HG03159 (cell line): ENCODE results near the gene CD82.
"Not testable (repeated sequence)": the region's sequence is repeated elsewhere in the genome, so short reads cannot be mapped to it uniquely, and the experiment has no call there.

Source experiments
- ATAC-seq: cut with Tn5 transposase; IDR thresholded peaks from one replicate; pipeline ENCODE4 v1.9.1; 2021; ENCODE audit warnings: mild to moderate bottlenecking, moderate library complexity; ENCODE audit not compliant: unreplicated experiment

The CD82 gene

DNA sequence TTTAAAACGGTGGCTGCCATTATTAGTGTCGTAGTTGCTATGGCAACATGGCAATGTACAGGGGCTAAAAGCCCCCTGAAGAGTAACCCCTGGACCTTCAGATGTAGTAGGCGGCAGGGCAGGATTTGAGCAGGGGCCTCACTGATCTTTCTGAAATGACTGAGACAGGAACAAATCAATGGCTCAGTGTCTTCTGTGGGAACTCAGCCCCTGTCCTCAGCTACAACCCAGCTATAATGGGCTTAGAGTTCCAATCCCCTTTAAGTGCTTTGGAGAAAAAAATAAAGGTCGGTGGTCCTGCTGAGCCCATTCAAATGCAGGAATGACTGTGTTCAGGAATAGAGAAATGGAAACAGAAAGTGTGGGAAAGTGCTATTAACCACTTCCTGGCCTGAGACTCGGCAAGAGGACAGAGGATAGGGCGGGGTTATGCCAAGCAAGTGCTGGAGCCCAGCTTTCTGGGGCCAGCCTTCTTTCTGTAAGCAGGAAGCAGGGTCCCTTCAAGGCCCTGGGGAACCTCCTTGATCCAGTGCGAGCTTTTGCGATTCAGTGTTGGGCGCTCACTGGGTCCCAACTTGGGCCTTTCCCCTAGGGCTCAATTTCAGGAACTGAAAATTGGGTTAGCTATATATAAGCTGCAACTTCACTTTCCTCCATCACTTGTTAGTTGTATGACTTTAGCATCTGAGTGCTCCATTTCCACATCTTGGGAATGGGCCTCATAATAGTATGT lies 6.1 kb upstream of the CD82 start:
- peak; percentile 58 for ATAC-seq

DNA sequence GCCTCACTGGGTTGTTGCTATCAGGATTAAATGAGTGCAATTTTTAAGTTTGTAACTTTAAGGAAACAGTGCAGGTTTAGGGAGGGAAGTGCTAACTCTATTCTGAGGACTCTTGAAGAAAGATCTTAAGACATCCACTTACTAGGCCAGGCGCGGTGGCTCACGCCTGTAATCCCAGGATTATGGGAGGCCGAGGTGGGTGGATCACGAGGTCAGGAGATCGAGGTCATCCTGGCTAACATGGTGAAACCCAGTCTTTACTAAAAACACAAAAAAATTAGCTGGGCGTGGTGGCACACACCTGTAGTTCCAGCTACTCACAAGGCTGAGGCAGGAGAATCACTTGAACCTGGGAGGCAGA lies 5.5 kb upstream of the CD82 start:
- not testable (repeated sequence) for ATAC-seq

GRCh38 chr11:44561275-44561805 lies 4.1 kb upstream of the CD82 start:
- ATAC-seq: no peak

DNA sequence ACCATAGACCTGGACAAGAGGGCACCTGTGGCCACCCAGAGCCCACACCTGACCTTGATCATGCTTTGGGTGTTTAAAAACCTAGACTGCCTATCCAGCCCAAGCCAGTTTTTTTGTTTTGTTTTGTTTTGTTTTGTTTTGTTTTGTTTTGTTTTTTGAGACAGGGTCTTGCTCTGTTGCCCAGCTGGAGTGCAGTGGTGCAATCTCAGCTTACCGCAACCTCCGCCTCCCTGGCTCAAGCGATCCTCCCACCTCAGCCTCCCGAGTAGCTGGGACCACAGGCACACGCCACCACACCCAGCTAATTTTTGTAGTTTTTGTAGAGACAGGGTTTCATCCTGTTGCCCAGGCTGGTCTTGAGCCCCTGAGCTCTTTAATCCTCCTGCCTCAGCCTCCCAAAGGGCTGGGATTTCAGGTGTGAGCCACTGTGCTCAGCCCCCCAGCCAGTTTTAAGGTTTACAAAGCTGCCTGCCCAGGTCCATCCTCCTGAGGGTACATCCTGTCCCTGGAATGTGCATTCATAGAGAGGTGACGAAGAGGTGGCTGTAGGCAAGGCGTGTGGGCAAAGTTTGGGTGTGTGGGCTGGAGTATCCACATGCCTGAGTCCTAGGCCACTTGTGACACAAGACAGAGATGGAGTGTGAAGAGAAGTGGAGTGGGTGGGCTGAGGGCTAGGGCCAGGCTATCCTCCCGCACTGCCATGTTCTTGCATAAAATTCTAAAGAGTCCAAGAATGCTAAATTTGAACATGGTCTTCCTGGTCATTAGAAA lies 3.3 kb upstream of the CD82 start:
- no peak for ATAC-seq

DNA sequence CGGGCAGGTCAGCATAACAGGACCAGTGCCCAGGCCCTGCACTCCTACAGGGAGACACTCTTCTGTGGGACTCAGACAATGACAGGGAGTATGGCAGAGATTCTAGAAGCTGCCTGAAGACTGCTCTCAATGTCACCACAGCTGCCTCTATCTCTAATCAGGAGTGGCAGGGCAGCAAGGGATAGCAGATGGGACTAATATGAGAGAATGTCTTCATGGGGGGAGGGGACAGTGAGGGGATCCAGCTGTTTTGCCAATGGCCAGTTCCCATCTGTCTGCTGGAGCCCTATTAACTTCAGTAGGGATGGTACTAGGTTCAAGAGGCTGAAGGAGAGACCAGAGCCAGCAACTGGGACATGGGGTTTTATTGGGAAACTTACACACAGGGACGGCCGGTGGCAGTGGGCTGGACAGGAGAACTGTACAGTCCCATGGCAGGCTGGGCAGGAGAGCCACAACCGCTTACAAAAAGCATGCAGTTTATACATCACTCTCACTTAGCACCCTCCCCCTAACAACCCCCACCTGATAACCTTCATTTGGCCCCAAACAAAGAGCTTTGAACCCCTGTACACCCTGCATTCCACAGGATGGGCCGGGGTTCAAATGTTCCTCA lies 2.5 kb upstream of the CD82 start:
- ATAC-seq: no peak

GRCh38 chr11:44563711-44564110 lies 1.8 kb upstream of the CD82 start:
- no peak for ATAC-seq

DNA sequence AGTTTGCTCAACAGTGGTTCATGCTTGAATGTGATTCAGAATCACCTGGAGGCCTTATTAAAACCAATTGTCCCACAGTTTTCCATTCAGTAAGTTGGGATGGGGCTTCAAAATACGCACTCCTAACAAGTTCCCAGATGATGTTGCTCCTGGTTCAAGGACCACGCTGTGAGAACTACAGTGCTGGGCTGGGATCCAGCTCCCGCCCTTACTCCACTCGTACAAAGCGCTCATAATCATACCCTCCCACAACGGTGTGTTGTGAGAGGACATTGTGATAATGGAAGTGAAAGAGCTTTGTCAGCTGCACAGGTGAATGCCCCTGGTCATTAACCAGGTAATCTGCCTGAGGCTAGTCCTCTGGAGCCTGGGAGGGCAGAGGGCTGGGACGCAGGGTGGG lies 1.3 kb upstream of the CD82 start:
- ATAC-seq: no peak

DNA sequence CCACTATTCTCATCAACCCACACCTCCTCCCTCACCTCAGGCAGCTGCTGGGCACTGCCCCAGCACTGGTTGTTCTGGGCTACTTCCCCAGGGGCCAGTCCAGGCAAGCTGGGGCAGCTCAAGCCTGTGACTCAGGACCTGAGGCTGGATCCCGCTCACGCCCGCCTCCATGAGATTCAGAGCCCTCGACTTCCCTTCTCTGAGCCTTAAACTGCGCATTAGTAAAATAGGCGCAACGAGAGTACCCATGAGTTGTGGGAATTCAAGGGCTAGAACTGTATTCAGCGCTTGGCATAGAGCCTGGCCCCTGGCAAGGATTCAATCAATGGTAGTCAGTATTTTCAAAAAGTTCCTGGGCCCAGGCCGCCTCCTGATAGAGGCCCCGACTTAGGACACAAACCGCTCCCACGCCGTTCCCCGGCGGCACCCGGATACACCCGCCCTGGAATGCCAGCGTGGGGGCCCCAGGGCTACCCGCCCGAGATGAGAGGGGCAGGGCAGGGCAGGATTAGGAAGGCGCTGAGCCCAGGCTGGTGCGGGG lies 723 bp upstream of the CD82 start:
- peak; percentile 0 for ATAC-seq

DNA sequence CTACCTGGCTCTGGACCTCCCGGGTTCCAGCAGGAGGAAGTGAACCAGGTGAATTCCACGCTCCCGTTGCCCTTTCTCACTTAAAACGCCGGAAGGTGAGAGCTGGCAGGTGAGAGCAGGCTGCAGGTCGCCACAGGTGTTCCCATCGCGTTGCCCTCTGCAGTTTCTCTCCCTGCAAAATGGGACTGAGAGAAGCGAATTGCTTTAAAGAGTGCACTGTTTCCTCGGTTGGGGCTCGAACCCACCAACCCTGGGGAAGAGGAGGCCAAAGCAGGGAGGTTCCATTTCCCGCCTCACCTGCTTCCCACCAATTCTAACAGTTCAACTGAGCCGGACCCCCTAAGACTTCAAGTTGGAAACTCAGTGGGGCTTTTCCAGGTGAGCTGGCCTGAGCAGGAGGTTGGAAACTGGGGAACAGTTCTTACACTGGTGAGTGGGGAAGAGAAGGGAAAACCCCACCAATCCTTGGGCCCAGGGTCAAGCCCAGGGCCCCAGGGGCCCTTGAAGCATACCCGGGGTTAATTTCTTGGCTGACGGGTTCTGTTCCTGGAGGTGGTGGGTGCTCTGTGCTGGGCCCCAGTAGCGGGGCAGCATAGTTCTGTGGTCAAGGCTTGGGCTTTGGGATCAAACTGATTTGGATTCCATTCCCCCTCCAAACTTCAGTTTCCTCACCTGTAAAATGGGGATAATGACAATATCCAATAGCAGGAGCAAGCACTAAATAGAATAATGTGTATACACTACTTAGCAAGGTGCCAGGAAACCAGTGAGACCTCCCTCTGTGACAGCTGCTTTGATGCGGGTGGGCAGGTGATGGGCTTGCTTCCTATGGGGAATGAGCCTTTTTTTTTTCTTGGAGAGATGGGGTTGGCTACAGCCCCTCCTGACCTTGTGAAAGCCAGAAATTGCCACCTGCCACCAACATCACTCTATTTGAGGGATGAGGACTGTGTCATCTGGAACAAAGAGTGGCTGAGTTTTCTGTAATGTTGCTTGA lies 788 bp downstream of the CD82 start:
- no peak for ATAC-seq

DNA sequence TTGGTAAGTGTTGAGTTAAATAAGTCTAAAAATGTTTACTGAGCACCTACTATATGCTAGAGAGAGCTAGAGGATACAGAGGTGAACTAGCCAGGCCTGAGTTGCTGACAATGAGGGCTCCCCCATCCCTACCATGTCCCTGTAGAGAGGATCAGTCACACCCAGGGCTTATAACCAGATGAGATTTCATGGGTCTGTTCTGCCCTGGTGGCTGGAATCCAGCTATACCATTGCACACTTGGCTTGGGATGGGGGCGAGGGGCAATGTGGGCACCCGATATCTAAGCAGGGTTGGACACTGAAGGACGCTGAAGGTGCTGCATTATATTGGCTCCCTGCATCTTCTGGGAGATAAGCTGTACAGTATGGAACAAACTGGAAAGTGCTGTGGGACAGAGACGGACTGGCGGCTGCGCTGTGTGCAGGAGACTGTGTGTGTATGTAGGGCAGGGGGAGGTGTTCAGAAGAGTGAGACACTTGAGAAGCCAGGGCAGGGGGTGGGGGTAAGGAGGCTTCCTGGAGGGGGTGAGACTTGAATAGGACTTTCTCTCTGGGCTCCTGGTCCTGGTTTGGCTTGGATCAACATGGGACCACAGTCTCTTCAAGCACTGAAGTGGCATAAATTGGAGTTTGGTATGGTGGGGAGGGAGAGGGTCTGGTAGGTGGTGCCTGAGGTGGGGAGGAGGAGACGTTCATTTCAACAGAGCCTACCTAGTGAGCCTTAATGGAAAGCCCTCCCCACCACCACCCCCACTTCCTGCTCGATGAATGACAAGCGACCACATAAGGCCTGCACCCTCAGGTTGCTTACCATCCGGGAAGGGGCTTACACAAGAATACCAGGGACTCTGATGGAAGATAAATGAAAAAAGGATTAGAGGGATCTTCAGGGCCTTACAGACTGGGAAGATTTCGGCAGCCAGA lies 1.8 kb downstream of the CD82 start:
- ATAC-seq: no peak

- ATAC-seq: no peak
Observed at GRCh38 chr11:44567876-44568256, 2.4 kb downstream of the CD82 start.

DNA sequence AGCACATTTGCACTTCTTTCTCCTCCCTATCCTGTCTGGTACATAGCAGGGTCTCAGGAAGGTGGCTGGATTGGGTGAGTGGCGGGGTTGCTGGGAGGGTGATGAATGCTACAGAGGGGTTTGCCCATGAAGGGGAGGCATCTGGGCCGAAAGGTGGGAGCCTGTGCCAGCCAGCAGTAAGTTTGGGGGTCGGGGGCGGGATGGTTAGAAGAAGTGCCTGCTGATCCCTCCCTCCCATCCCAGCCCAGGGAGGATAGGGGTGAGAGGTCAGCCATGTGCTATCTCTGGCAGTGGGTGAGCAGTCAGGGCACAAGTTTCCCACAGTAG lies 2.8 kb downstream of the CD82 start:
- ATAC-seq: no peak

GRCh38 chr11:44568658-44569473 lies 3.4 kb downstream of the CD82 start:
- ATAC-seq: peak; percentile 40

DNA sequence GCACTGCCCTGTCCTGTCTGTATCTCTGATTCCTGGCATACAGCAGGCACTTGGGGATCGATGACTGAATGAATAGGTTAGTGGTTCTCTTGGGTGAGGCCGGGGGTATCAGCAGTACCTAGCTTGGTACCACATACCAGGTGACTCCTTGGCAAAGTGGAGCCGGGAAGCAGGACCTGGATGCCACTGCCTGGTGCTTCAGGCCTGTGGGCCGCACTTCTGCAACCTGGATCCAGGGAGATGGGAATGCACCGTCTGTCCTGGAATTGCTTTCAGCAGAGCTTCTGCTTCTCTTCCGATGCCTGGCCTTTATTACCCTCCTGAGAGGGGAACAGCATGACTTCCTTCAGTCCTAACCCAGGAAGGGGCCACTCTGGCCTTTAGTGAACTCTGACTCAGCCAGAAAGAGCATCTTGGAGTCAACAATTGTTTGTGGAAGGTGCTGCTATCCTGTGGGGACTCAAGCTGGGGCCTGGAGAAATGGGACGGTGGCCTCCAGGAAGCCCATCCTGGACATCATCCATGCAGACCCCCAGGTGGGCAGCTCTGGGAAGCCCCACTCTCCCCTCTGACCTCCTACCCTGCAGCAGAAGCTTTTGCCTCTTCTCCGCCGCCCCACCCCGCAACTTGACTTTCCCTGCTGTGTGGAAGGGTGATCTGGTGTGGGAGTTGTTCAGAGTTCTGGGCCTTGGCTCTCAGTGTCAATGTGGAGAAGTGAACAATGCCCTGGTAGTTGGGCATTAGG lies 5.1 kb downstream of the CD82 start:
- no peak for ATAC-seq

DNA sequence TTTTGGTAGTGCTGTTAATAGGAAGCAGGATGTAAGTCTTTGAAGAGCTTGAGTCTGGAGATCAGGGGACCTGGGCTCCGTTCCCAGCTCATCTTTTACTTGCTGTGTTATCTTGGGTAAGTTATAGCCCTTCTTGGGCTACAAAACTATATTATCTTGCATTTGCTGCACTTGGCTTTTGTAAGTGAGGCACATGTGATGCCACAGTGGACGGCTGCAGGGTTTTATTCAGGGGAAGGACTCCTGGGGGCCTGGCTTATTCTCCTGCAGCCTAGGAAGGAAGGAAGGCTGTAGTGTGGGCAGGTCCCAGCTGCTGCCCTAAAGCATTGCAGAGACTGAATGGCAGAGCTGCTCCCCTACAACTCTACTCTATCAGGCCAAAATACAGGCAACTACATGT lies 6.4 kb downstream of the CD82 start:
- no peak for ATAC-seq

- ATAC-seq: no peak
Observed at GRCh38 chr11:44572436-44572835, 7.0 kb downstream of the CD82 start.

DNA sequence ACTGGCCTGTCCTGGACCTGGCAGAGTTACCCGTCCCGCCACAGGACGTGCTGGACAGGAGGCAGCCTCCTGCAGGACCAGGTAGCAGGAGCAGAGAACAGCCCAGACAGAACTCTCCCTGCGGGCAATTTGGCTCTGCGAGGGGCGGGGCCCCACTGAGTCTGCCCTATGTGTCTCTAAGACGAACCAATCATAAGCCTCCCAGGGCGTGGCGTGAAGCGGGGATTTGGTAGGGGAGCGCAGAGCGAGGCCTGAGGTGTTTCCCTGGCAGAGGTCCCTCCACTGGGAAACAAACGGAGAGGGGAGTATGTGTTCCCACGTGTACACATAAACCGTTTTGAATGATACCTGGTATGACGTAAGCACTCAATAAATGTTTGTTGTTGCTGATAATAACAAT lies 7.4 kb downstream of the CD82 start:
- ATAC-seq: no peak

- ATAC-seq: no peak
Observed at GRCh38 chr11:44573333-44573732, 7.9 kb downstream of the CD82 start.
